ENCODE results near the gene GPRC5A.

Gene GPRC5A

DNA sequence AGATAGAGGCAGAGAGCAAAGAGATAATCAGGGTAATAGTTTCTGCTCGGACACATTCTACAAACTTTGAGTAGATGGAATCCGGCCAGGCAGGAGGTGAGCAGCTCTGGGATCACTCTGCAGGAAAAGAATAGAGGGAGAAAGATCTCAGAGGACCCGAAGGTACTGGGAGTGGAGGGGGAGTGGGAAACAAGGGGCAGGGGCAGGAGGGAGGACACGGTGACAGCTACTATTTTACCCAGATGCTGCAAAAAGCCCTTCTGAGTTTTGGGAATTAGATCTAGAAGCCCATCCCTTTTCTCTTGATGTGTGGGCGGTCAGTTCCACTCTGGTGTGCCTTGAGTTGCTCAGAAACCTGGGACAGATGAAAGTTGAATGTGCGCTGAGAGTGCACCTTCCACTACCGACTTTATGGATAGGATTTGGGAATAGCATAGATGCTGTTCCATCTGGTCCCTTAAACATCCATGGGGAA lies 556 bp downstream of the GPRC5A start:
- TF ChIP-seq, protein P1, sequence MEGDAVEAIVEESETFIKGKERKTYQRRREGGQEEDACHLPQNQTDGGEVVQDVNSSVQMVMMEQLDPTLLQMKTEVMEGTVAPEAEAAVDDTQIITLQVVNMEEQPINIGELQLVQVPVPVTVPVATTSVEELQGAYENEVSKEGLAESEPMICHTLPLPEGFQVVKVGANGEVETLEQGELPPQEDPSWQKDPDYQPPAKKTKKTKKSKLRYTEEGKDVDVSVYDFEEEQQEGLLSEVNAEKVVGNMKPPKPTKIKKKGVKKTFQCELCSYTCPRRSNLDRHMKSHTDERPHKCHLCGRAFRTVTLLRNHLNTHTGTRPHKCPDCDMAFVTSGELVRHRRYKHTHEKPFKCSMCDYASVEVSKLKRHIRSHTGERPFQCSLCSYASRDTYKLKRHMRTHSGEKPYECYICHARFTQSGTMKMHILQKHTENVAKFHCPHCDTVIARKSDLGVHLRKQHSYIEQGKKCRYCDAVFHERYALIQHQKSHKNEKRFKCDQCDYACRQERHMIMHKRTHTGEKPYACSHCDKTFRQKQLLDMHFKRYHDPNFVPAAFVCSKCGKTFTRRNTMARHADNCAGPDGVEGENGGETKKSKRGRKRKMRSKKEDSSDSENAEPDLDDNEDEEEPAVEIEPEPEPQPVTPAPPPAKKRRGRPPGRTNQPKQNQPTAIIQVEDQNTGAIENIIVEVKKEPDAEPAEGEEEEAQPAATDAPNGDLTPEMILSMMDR (IDR thresholded peaks at IDR 0.05), result no peak

DNA sequence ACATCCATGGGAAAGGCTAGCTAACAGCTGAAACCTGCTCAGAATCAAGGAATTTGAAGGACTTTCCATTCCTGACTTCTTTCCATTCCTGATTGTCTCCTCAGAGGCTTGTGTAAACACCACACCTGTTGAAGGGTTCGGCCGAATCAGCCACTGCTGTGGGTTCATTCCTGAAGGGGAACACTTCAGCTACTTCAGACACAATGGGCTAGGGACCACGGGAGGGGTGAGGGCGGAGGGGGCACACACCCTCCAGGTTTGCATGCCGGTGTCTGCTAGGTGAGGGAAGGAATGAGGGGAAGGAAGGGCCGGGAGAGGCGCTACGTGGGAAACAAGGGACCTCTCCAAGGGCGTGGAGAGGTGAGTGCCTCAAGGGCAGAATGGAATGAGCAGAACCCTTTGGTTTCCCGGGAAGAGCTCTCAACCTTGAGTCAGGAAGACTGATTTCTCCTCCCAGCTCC lies 1.3 kb downstream of the GPRC5A start:
- TF ChIP-seq, protein P1 (IDR thresholded peaks at IDR 0.05), result no peak

DNA sequence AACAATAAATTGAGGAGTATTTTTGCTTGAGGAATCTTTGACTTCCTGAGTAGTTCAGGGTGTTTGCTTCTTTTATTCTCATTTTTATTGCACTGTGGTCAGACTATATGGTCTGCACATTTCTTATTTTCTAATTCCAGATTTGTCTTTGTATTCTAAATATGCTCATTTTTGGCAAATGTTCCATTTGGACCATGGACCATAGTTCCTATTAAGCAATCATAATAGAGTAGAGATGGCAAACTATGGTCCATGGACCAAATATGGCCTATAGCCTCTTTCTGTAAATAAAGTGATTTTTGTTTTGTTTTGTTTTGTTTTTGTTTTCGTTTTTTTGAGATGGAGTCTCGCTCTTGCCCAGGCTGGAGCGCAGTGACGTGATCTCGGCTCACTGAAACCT lies 2.1 kb downstream of the GPRC5A start:
- TF ChIP-seq, protein P1 (IDR thresholded peaks at IDR 0.05), result no peak

DNA sequence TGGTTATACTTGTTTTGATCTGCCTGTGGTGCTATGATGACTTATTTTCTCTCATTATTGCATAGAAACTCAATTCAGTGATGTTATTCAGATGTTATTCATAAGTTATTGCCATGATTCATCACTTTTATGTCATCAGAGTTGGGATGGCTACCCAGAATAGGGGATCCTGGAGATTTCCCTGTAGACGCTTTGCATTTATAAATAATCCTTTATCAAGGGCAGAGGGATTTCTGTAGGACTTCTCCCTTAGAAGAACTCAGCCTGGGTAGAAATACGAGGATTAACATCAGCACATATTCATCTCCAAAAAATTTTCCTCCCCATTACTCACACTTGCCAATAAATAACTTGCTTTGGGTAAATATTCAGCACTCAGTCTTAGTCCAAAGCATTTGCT lies 4.9 kb downstream of the GPRC5A start:
- TF ChIP-seq, protein P1 (IDR thresholded peaks at IDR 0.05), result no peak

DNA sequence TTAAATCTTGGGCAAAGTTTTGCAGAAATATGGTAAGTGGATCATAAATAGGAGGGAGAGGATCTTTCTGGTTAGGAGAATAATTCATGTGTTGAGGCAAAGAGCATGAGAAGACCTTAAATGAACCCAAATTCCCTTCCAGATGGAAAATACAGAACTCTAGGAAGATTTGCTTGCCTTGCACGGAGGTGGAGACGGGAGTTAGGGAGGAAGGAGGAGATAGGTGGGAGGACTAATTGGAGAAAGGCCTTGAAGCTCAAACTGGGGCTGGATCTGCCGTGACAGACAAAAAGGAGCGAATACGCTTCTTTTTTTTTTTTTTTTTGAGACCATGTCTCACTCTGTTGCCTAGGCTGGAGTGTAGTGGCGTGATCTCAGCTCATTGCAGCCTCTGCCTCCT lies 5.9 kb downstream of the GPRC5A start:
- TF ChIP-seq, protein P1 (IDR thresholded peaks at IDR 0.05), result no peak

DNA sequence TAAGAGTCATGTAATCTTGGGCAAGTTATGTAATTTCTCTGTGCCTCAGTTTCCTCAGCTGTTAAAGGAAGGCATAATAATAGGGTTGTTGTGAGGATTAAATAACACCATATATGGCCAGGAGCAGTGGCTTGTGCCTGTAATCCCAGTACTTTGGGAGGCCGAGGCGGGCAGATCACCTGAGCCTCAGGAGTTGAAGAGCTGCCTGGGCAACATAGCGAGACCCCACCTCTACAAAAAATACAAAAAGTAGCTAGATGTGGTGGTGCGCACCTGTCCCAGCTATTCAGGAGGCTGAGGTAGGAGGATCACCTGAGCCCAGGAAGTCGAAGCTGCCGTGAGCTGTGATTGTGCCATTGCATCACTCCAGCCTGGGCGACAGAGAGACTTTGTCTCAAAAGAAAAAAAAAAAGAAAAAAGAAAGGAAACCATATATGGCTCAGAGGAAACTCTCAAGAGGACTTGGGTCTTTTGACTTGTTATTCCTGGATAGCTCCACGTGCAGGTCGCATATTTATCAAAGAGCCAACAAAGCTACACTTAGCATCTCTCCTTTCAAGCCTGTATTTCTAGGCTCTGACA lies 6.9 kb downstream of the GPRC5A start:
- TF ChIP-seq, protein P1 (IDR thresholded peaks at IDR 0.05), result no peak

DNA sequence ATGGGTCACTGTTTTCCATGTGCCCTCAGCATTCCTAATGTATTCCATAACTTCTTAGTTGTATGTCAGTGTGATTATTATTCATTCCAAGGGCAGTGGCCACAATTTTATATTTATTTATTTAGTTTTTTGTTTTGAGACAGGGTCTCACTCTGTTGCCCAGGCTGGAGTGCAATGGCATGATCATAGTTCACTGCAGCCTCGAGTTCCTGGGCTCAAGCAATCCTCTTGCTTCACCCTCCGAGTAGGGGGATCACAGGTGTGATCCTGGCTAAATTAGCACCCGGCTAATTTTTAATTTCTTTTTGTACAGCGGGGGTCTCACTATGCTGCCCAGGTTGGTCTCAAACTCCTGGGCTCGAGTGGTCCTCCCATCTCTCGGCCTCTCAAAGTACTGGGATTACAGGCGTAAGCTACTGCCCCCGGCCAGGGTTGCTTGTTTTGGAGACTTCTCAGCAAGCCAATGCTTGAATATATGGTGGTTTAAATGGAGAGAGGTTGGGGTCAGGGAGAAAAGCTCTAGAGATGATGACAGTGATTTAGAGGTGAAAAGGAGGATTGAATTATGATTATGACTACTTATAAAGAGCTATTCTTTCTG lies 7.6 kb downstream of the GPRC5A start:
- TF ChIP-seq, protein P1 (IDR thresholded peaks at IDR 0.05), result no peak

Data from LNCAP (cell line).